Measurements from ENCODE around the gene CPA2. TPM values are rescaled to one million over a fixed set of nuclear protein-coding genes. Genes with fewer than 3 reads are reported as not detected.
"Not testable (repeated sequence)": the region's sequence is repeated elsewhere in the genome, so short reads cannot be mapped to it uniquely, and the experiment has no call there.

The CPA2 gene
- total RNA-seq, 4 donors from 2014 or later: not detected

- in situ Hi-C loops (cut with MboI; ENCODE audit: low sequenced_read_pairs in 4 of 4): no loop called here
- Histone ChIP-seq H3K4me1 (no peaks in the 10 kb centered on the region), H3K4me3 (no peak overlapping the region), H3K9me3 (no peaks in the 10 kb centered on the region), H3K27ac (no peak overlapping the region), H3K27me3 (no peaks in the 10 kb centered on the region), H3K36me3 (no peaks in the 10 kb centered on the region)
- ATAC-seq (no peak), DNase-seq (no peak)
- TF ChIP-seq POLR2A (IDR thresholded peaks at IDR 0.05) (no peak), CTCF (IDR thresholded peaks at IDR 0.05 in 4 of 5, conservative IDR thresholded peaks at IDR 0.05 in 1 of 5) (no peak)
- intact Hi-C loops (cut with DNase I; ENCODE audit: low total_unique reads): no loop called here
Observed at GRCh38 chr7:130304878-130305277, 38.2 kb downstream of the CPA2 start.

GRCh38 chr7:130305433-130306042 is 38.9 kb downstream of the CPA2 start:
- in situ Hi-C loops (cut with MboI; ENCODE audit: low sequenced_read_pairs in 4 of 4) (no loop called here), intact Hi-C loops (cut with DNase I; ENCODE audit: low total_unique reads) (no loop called here)
- no peak for ATAC-seq
- Histone ChIP-seq H3K4me3 (no peak overlapping the region), H3K36me3 (no peaks in the 10 kb centered on the region), H3K27ac (no peak overlapping the region), H3K27me3 (no peaks in the 10 kb centered on the region), H3K9me3 (no peaks in the 10 kb centered on the region), H3K4me1 (no peaks in the 10 kb centered on the region)
- no peak for DNase-seq
- TF ChIP-seq CTCF (IDR thresholded peaks at IDR 0.05 in 4 of 5, conservative IDR thresholded peaks at IDR 0.05 in 1 of 5) (no peak), POLR2A (IDR thresholded peaks at IDR 0.05) (no peak)

- intact Hi-C loops (cut with DNase I; ENCODE audit: low total_unique reads): no loop called here
Observed at GRCh38 chr7:130309986-130310385, 43.3 kb downstream of the CPA2 start.

GRCh38 chr7:130314305-130314704 is 47.6 kb downstream of the CPA2 start:
- H3K27ac ChIP-seq: no peak overlapping the region
- intact Hi-C loops (cut with DNase I; ENCODE audit: low total_unique reads): no loop called here
- no peak overlapping the region for H3K4me3 ChIP-seq
- TF ChIP-seq CTCF (IDR thresholded peaks at IDR 0.05 in 4 of 5, conservative IDR thresholded peaks at IDR 0.05 in 1 of 5) (no peak), POLR2A (IDR thresholded peaks at IDR 0.05) (no peak)
- ATAC-seq: no peak
- H3K27me3 ChIP-seq: no peaks in the 10 kb centered on the region
- H3K36me3 ChIP-seq: no peaks in the 10 kb centered on the region
- H3K9me3 ChIP-seq: no peaks in the 10 kb centered on the region
- in situ Hi-C loops (cut with MboI; ENCODE audit: low sequenced_read_pairs in 4 of 4): no loop called here
- H3K4me1 ChIP-seq: no peaks in the 10 kb centered on the region
- DNase-seq: no peak

More at GRCh38 chr7:130309986-130310385, 43.3 kb downstream of the CPA2 start:
- Histone ChIP-seq H3K27me3 (no peaks in the 10 kb centered on the region), H3K36me3 (no peaks in the 10 kb centered on the region), H3K27ac (no peak overlapping the region), H3K4me3 (no peak overlapping the region), H3K4me1 (no peaks in the 10 kb centered on the region), H3K9me3 (no peaks in the 10 kb centered on the region)
- in situ Hi-C loops (cut with MboI; ENCODE audit: low sequenced_read_pairs in 4 of 4): no loop called here
- DNase-seq (no peak), ATAC-seq (no peak)
- TF ChIP-seq CTCF (IDR thresholded peaks at IDR 0.05 in 4 of 5, conservative IDR thresholded peaks at IDR 0.05 in 1 of 5) (no peak), POLR2A (IDR thresholded peaks at IDR 0.05) (no peak)

GRCh38 chr7:130319541-130319940 is 52.9 kb downstream of the CPA2 start:
- Histone ChIP-seq H3K4me3 (no peak overlapping the region), H3K4me1 (no peaks in the 10 kb centered on the region), H3K27ac (no peak overlapping the region), H3K9me3 (no peaks in the 10 kb centered on the region), H3K27me3 (no peaks in the 10 kb centered on the region), H3K36me3 (no peaks in the 10 kb centered on the region)
- intact Hi-C loops (cut with DNase I; ENCODE audit: low total_unique reads): no loop called here
- ATAC-seq (no peak), DNase-seq (no peak)
- no peak for TF ChIP-seq POLR2A (IDR thresholded peaks at IDR 0.05)
- no peak for TF ChIP-seq CTCF (IDR thresholded peaks at IDR 0.05 in 4 of 5, conservative IDR thresholded peaks at IDR 0.05 in 1 of 5)
- in situ Hi-C loops (cut with MboI; ENCODE audit: low sequenced_read_pairs in 4 of 4): no loop called here

- H3K27me3 ChIP-seq; H3K4me1 ChIP-seq; H3K9me3 ChIP-seq; ATAC-seq; DNase-seq; intact Hi-C loops (cut with DNase I; ENCODE audit: low total_unique reads); H3K36me3 ChIP-seq; H3K27ac ChIP-seq; H3K4me3 ChIP-seq; in situ Hi-C loops (cut with MboI; ENCODE audit: low sequenced_read_pairs in 4 of 4): not testable (repeated sequence)
Observed at GRCh38 chr7:130321542-130322229, 55.0 kb downstream of the CPA2 start.

Data from gastrocnemius medialis (tissue), 4 donors.